NCI-H146 treated with DMSO at 0.1 percent for 48 hours (cell line): ENCODE results near the gene GSTM2.

Experiments used
- DNase-seq: peaks from one replicate; lab custom pipeline; 2025; ENCODE audit not compliant: unreplicated experiment; lab: John Stamatoyannopoulos, UW

The GSTM2 gene

GRCh38 chr1:109629372-109630030 is 38.4 kb upstream of the GSTM2 start:
- DNase-seq: no peak

GRCh38 chr1:109630081-109630897 is 37.6 kb upstream of the GSTM2 start:
- no peak for DNase-seq

GRCh38 chr1:109630898-109631512 is 36.9 kb upstream of the GSTM2 start:
- no peak for DNase-seq

GRCh38 chr1:109631513-109632505 is 36.0 kb upstream of the GSTM2 start:
- no peak for DNase-seq

- peak; percentile 85 for DNase-seq
Measured at GRCh38 chr1:109632671-109633346, 35.0 kb upstream of the GSTM2 start.

GRCh38 chr1:109634292-109634691 is 33.6 kb upstream of the GSTM2 start:
- DNase-seq: no peak

- DNase-seq: no peak
Measured at GRCh38 chr1:109634771-109635750, 32.8 kb upstream of the GSTM2 start.

- DNase-seq: no peak
Measured at GRCh38 chr1:109635862-109636200, 32.0 kb upstream of the GSTM2 start.

- DNase-seq: no peak
Measured at GRCh38 chr1:109636201-109636952, 31.5 kb upstream of the GSTM2 start.

- no peak for DNase-seq
Measured at GRCh38 chr1:109637446-109637845, 30.4 kb upstream of the GSTM2 start.

- no peak for DNase-seq
Measured at GRCh38 chr1:109639063-109639840, 28.6 kb upstream of the GSTM2 start.

GRCh38 chr1:109639841-109640184 is 28.0 kb upstream of the GSTM2 start:
- DNase-seq: no peak

- peak; percentile 18 for DNase-seq
Measured at GRCh38 chr1:109640285-109640865, 27.5 kb upstream of the GSTM2 start.

GRCh38 chr1:109641078-109641740 is 26.6 kb upstream of the GSTM2 start:
- no peak for DNase-seq

GRCh38 chr1:109641861-109642260 is 26.0 kb upstream of the GSTM2 start:
- DNase-seq: no peak

GRCh38 chr1:109642626-109643025 is 25.2 kb upstream of the GSTM2 start:
- no peak for DNase-seq
